ENCODE results near the gene ATG5. TPM values are rescaled to one million over a fixed set of nuclear protein-coding genes. Genes with fewer than 3 reads are reported as not detected.

The ATG5 gene
- polyA plus RNA-seq, 1 of the 3 experiments (the other 2 are of a cell fraction): 15.5 TPM

- H3K4me3 ChIP-seq (ENCODE audit: low read depth in 2 of 2, low read length in 1 of 2): no peak overlapping the region
- H3K4me1 ChIP-seq (ENCODE audit: control insufficient read depth in 1 of 2, insufficient read depth in 2 of 2, low read depth in 1 of 2, low read length in 1 of 2): no peaks in the 10 kb centered on the region
- WGBS (ENCODE audit: low lambda C conversion rate): 83% methylated on average over 5 of the region's 5 CpGs
- no peak overlapping the region for H3K4me2 ChIP-seq
- CTCF ChIA-PET: no interaction called here
- H3K9me2 ChIP-seq: no peaks in the 10 kb centered on the region
- no peak overlapping the region for H3K27ac ChIP-seq (ENCODE audit: low read depth in 2 of 2, low read length in 1 of 2)
- no peak overlapping the region for H2AFZ ChIP-seq (ENCODE audit: low read depth)
- DNase-seq: no peak
- H3K79me2 ChIP-seq (ENCODE audit: insufficient read depth): no peaks in the 10 kb centered on the region
- no peaks in the 10 kb centered on the region for H3F3A ChIP-seq (replicated peaks; ENCODE audit: insufficient read depth)
- H3K9ac ChIP-seq: no peak overlapping the region
- no peaks in the 10 kb centered on the region for H3K27me3 ChIP-seq (ENCODE audit: insufficient read depth)
- no peaks in the 10 kb centered on the region for H3K9me3 ChIP-seq
- no peak for TF ChIP-seq FOSL2 (IDR thresholded peaks at IDR 0.05; ENCODE audit: borderline replicate concordance, low read depth)
- no peak for TF ChIP-seq NRF1 (IDR thresholded peaks at IDR 0.05; ENCODE audit: low read depth, low read length)
- H3K36me3 ChIP-seq (replicated peaks in 1 of 2; ENCODE audit: control insufficient read depth in 1 of 2, insufficient read depth in 2 of 2, low read length in 1 of 2): no peaks in the 10 kb centered on the region
- POLR2A ChIA-PET: no interaction called here
- no peaks in the 10 kb centered on the region for H4K20me1 ChIP-seq (ENCODE audit: insufficient read depth)
Measured at GRCh38 chr6:106169517-106169916, 156.0 kb downstream of the ATG5 start.

GRCh38 chr6:106168097-106168888 is 157.3 kb downstream of the ATG5 start:
- Histone ChIP-seq H3K36me3 (replicated peaks in 1 of 2; ENCODE audit: control insufficient read depth in 1 of 2, insufficient read depth in 2 of 2, low read length in 1 of 2) (no peaks in the 10 kb centered on the region), H4K20me1 (ENCODE audit: insufficient read depth) (no peaks in the 10 kb centered on the region), H2AFZ (ENCODE audit: low read depth) (no peak overlapping the region), H3F3A (replicated peaks; ENCODE audit: insufficient read depth) (no peaks in the 10 kb centered on the region), H3K4me3 (ENCODE audit: low read depth in 2 of 2, low read length in 1 of 2) (no peak overlapping the region), H3K27ac (ENCODE audit: low read depth in 2 of 2, low read length in 1 of 2) (no peak overlapping the region), H3K9ac (no peak overlapping the region), H3K9me2 (no peaks in the 10 kb centered on the region), H3K4me2 (no peak overlapping the region), H3K4me1 (ENCODE audit: control insufficient read depth in 1 of 2, insufficient read depth in 2 of 2, low read depth in 1 of 2, low read length in 1 of 2) (peaks cover 0 to 6% of the 10 kb centered on the region in 2 experiments; a peak in 1 of 4 replicates), H3K27me3 (ENCODE audit: insufficient read depth) (no peaks in the 10 kb centered on the region), H3K79me2 (ENCODE audit: insufficient read depth) (no peaks in the 10 kb centered on the region), H3K9me3 (no peaks in the 10 kb centered on the region)
- ChIA-PET CTCF (interaction anchor here (1.2 kb wide), 1 partner anchor 133 kb away, joined by 3 read pairs; no protein-coding TSS in a partner anchor), POLR2A (interaction anchor here (0.6 kb wide), 1 partner anchor 134 kb away, joined by 3 read pairs; no protein-coding TSS in a partner anchor)
- TF ChIP-seq GABPA (IDR thresholded peaks at IDR 0.05; ENCODE audit: low read depth): no peak
- no peak for DNase-seq
- WGBS (ENCODE audit: low lambda C conversion rate): 88% methylated on average over 14 of the region's 15 CpGs

- no peaks in the 10 kb centered on the region for H3K9me3 ChIP-seq
- no peak overlapping the region for H3K4me2 ChIP-seq
- no peak overlapping the region for H2AFZ ChIP-seq (ENCODE audit: low read depth)
- no peak for DNase-seq
- WGBS (ENCODE audit: low lambda C conversion rate): 89% methylated on average over 6 of the region's 6 CpGs
- no peaks in the 10 kb centered on the region for H3K27me3 ChIP-seq (ENCODE audit: insufficient read depth)
- H4K20me1 ChIP-seq (ENCODE audit: insufficient read depth): no peaks in the 10 kb centered on the region
- H3K79me2 ChIP-seq (ENCODE audit: insufficient read depth): no peaks in the 10 kb centered on the region
- no peak overlapping the region for H3K27ac ChIP-seq (ENCODE audit: low read depth in 2 of 2, low read length in 1 of 2)
- POLR2A ChIA-PET: interaction anchor here (0.6 kb wide), 1 partner anchor 136 kb away, joined by 3 read pairs; no protein-coding TSS in a partner anchor
- H3K36me3 ChIP-seq (replicated peaks in 1 of 2; ENCODE audit: control insufficient read depth in 1 of 2, insufficient read depth in 2 of 2, low read length in 1 of 2): no peaks in the 10 kb centered on the region
- no peak overlapping the region for H3K4me3 ChIP-seq (ENCODE audit: low read depth in 2 of 2, low read length in 1 of 2)
- H3K9ac ChIP-seq: no peak overlapping the region
- H3K9me2 ChIP-seq: no peaks in the 10 kb centered on the region
- H3K4me1 ChIP-seq (ENCODE audit: control insufficient read depth in 1 of 2, insufficient read depth in 2 of 2, low read depth in 1 of 2, low read length in 1 of 2): peaks cover 0 to 9% of the 10 kb centered on the region in 2 experiments; a peak in 1 of 4 replicates
- no peaks in the 10 kb centered on the region for H3F3A ChIP-seq (replicated peaks; ENCODE audit: insufficient read depth)
- CTCF ChIA-PET: no interaction called here
- TF ChIP-seq, protein P1, sequence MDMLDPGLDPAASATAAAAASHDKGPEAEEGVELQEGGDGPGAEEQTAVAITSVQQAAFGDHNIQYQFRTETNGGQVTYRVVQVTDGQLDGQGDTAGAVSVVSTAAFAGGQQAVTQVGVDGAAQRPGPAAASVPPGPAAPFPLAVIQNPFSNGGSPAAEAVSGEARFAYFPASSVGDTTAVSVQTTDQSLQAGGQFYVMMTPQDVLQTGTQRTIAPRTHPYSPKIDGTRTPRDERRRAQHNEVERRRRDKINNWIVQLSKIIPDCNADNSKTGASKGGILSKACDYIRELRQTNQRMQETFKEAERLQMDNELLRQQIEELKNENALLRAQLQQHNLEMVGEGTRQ (IDR thresholded peaks at IDR 0.05; ENCODE audit: borderline replicate concordance, low read depth, low read length): no peak
Measured at GRCh38 chr6:106167096-106167814, 158.3 kb downstream of the ATG5 start.

All from SK-N-SH (cell line).